WI38 (cell line): ENCODE data around the gene PRLR.

Experiments
- H3K4me3 ChIP-seq: 2 replicates; pipeline ENCODE4 v1.5.1; 2011; ENCODE audit warnings: low read depth, mild to moderate bottlenecking, control low read depth, low read length
- CTCF ChIP-seq: IDR thresholded peaks from 2 replicates; pipeline ENCODE4 v1.5.1; 2012; ENCODE audit warnings: low read depth, mild to moderate bottlenecking, control low read depth, low read length

The PRLR gene

GRCh38 chr5:35160486-35161116 lies 69.7 kb downstream of the PRLR start:
- no peak overlapping the region for H3K4me3 ChIP-seq
- TF ChIP-seq CTCF = no peak

- TF ChIP-seq CTCF = no peak
- no peak overlapping the region for H3K4me3 ChIP-seq
Observed at GRCh38 chr5:35159370-35159742, 70.9 kb downstream of the PRLR start.

GRCh38 chr5:35158622-35159369 lies 71.5 kb downstream of the PRLR start:
- no peak overlapping the region for H3K4me3 ChIP-seq
- no peak for TF ChIP-seq CTCF

DNA sequence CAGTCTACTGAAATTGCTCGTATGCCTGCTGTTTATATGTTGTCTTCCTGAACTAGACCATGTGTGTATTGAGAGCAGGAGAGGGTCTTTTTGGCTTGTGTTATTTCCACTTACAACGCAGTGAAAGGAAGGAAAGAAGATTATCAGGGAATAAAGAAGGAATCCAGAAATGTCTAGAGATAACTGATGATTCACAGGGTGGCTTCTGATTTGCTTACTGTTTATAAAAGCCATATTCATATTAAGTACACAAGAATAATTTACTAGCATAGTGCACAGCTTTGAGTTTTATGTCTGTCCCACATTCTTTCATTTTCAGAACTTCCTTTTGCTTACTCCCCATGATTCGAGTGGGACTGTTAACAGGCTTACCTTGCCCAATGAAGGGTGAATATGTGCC lies 72.1 kb downstream of the PRLR start:
- TF ChIP-seq CTCF = no peak
- no peak overlapping the region for H3K4me3 ChIP-seq

GRCh38 chr5:35153375-35153932 lies 76.8 kb downstream of the PRLR start:
- H3K4me3 ChIP-seq = no peak overlapping the region

GRCh38 chr5:35152733-35153132 lies 77.6 kb downstream of the PRLR start:
- TF ChIP-seq CTCF = no peak
- no peak overlapping the region for H3K4me3 ChIP-seq

More at GRCh38 chr5:35153375-35153932, 76.8 kb downstream of the PRLR start:
- TF ChIP-seq CTCF = no peak

GRCh38 chr5:35151146-35151920 lies 79.0 kb downstream of the PRLR start:
- no peak for TF ChIP-seq CTCF
- H3K4me3 ChIP-seq = no peak overlapping the region
